GM21717 (cell line): ENCODE measurements around the gene SMIM12.
"Not testable (repeated sequence)": the region's sequence is repeated elsewhere in the genome, so short reads cannot be mapped to it uniquely, and the experiment has no call there.

Experiments used
- ATAC-seq: cut with Tn5 transposase; IDR thresholded peaks from one replicate; pipeline ENCODE4 v1.9.1; 2021; ENCODE audit warnings: mild to moderate bottlenecking, moderate library complexity; ENCODE audit not compliant: unreplicated experiment

SMIM12 gene

DNA sequence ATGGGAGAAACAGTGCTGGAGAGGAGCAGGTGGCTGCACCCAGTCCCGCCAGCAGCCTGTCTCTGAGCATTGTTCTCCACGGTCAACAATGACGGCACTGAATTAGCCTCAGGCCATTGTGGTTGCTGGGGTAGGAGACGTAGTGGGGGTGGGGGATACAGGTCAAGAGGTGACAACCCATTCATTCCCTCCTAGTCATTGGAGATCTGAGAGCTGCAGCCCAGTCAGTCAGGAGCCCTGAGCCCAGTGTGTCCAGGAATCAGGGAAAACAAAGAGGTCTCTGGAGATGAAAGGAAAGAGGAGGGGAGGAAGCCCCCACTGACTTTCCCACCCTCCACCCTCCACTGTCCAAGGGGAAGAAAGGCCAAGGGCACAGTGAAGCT is 15.3 kb downstream of the SMIM12 start:
- no peak for ATAC-seq

GRCh38 chr1:34843392-34844251 is 15.9 kb downstream of the SMIM12 start:
- ATAC-seq: no peak

DNA sequence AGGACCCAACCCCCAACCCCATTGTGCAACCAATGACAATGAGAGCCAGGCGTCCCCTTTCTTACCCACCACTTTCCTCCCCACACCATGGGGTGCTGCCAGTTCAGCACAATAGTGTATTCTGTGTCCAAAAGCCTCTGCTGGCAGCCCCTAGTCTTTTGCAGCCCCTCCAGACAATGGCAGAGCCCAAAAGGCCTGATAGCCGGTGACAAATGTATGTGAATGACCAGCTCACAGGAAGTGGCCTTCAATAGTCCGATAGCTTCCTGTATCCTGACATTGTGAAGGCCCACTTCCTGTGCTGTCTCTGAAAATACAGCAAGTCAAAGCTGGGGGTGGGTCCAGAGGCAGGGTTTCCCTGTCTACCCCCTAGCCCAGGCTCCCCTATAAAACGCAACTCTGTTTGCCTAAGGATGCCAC is 16.6 kb downstream of the SMIM12 start:
- ATAC-seq: no peak

DNA sequence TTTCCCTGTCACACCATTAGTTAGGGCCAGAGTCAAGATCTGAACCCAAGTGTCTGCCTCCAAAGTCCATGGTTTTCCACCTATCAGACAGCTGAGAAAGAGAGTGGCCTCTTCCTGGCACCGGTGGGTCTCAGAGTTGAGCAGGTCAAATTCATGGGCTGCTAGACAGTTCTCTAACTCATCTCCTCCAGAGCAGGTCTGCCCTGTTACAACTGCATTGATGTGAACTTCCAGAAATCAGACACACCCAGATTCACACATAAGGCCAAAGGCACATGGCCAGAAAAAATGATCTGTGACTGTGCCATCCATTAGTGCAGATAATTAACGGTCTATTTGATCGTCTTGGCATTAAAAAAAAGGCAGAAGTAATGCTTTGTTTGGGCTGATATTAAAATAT is 17.5 kb downstream of the SMIM12 start:
- no peak for ATAC-seq

DNA sequence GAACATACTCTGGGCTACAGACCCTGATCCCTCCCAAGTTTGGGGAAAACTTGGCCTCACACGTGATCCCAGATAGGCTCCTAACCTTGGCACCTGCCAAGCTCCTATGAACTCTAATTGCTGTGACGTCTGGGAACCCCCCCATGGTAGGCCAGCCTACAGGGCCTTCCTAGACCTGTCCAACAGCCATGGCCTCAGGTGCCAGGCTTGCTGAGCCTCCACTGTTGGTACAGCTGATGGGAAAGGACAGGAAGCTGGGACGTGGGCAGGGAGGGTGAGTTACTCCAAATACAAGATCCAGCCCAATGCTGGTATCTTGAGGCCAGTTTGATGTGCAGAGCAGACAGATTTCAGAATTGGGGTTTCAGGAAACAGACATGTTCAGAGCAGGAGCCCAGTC is 19.1 kb downstream of the SMIM12 start:
- ATAC-seq: no peak

DNA sequence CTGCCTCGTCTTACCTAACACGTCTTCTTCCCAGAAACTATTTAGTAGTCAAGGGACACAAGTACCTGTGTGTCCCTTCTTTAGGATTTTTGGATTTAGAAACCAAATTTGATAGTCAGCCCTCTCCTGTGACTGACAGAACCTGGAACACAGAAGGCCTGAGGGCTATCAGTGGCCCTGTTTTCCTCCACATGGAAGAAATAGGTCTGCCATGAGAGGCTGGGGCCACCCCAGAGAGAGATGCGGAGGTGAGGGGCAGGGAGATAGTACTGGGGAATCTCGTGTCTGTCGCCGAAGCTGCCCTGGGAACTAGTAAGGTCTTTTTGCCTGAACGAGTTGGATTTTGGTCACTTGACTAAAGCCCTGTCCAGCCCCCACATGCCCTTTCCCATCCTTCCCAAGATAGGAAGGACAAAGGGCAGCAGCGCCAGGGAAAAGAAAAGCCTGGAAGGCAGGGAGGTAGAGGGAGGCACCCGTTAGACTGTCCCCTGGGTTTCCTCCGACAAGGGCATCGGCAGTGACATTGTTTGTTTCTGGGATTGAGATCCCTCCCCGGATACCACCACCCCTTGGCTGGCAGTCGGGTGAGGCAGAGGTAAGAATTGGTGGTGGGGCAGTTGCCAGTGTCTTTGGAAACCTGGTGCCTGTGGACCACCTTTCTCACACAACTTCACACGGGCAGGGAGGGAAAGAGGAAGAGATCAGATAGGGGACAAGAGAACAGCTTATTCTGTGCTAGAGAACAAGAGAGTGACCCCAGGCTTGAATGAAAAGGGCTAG is 19.8 kb downstream of the SMIM12 start:
- no peak for ATAC-seq

- ATAC-seq: no peak
Observed at GRCh38 chr1:34833711-34834110, 25.8 kb downstream of the SMIM12 start.

DNA sequence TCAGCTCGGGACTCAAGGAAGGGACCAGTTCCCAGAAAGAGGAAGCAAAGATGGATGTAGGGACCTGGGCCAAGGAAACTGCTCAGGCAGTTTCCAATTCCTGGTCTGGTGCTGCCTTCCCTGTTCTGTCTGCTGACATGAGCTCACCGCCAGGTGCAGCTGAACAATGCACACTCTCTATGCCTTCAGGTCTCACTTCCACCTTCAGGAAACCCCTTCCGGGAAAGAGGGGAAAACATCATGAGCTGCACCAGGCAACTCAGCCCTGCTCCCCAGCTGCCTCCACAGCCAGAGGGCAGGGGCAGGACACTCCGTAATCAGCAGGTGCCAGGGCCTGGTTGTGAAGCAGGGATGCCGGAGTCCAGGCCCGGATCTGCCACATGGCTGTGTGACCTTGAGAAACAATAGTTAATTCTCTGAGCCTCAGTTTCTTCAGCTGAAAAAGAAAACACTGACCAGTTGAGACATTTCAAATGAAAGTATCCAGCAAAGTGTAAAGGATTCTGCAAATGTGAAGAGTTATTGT is 27.8 kb downstream of the SMIM12 start:
- ATAC-seq: no peak

DNA sequence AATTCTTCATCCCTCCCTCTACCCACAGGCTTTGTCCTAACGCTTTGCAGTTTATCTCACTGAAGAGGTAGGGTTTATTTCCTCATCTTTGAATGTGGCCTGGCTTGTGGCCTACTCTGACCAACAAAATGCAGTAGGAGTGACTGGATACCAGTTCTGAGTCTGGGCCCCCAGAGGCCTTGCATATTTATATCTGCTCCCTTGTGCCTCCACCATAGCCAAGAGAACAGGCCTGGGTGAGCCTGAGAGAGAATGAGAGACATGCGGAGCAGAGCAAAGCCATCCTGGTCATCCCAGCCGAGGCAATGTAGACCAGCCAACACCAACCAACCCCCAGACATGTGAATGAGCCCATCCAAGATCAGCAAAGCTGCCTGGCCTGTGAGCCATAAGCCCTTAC is 30.3 kb downstream of the SMIM12 start:
- ATAC-seq: no peak

DNA sequence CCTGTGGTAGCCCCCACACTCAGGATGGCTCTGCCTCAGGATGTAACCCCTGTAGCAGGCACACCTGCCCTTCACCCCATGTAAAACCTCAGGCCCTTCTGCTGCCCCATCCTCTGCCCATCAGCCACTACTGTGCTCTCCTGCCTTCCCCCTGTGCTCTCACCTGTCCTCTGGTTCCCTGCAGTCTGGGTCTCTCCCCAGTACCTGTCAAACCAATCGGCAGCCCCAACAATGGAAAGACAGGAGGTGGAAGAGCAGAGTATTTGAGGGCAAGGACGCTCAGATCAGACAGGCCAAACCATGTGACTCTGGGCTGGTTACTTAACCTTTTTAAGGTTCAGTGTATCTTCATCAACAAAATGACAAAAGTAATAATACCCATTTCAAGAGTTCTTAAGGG is 30.9 kb downstream of the SMIM12 start:
- ATAC-seq: no peak

DNA sequence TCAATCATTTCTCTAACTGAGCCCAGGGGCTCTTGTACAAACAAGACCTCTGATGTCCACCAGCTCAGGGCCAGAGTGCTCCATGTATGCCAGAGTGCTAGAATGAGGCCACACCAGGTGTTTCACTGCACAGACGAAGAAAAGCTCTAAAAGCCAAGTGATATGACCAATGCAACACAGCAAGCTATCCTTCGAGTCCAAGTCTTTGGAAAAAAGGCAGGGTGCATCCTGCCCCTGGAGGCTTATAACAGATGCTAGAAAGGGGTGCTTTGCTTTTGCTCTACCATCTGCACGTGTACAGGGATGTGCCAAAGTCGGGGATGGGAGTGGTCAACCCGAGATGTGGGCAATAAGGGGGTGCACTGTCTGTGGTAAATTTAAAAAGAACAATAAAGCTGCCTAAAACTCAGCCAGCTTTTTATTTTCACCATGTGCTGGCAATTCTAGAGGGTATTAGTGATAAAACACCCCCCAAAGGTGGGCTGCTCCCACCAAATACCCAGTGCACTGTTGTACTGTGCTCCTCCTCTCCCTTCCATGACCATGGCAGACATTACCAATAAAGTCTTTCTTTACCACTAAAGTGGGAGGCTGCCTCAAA is 32.1 kb downstream of the SMIM12 start:
- ATAC-seq: no peak

DNA sequence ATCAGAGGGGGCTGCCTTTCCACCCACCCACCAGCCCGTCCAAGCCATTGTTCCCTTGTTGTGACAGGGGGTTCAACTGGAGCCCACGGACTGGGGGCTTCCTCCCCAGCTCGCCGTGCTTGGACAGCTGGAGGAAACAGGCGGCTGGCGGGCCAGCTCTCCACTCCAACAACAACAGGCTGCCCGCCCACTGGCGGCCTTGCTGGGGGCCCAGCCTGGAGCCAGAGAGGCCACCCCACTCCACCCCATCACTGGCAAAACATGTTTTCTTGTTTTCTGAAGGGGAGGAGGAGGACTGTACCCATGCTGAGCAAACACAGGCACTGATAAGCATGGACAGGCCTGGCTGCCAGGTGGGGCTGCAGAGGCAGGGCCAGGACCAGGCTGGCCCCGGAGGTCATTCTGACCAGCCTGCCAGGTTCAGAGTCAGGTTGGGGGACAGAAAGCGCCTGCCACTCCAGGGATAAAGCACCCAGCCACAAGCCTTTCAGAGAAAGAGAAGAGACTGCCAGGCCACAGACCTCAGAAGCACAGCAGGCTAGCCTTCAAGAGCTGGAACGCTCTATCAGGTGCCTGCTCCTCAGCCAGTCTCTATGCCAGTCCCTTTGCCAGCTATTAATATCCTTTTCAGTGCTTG is 34.0 kb downstream of the SMIM12 start:
- ATAC-seq: no peak

DNA sequence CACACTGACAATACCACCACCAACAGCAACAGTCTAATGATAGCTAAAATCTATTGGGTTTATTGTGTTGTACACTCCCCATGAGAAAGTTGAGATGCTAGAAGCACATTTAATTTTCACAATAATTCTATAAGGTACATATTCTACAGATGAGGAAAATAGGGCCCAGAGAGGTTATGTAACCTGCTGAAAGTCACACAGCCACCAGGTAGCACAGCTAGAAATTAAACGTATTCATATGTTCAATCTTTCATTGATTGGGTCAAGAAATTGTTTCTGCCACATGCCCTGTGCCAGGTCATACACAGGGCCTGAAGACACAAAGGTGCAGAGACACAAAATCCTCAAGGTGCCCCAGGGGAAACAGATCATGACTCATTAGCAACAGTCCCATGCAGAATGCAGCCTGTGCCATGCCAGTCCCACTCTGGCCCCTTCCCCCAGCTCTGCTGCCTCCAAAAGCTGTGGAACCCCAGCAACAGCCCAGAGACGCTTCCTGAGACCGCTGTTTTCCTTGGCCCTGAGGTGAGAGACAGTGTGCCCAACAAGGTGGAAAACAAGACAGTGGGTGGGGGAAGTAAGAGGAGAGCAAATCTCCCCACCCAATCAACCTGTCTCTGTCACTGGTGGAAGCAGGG is 34.6 kb downstream of the SMIM12 start:
- ATAC-seq: no peak

GRCh38 chr1:34822202-34822601 is 37.3 kb downstream of the SMIM12 start:
- no peak for ATAC-seq

- not testable (repeated sequence) for ATAC-seq
Observed at GRCh38 chr1:34818862-34819261, 40.7 kb downstream of the SMIM12 start.

DNA sequence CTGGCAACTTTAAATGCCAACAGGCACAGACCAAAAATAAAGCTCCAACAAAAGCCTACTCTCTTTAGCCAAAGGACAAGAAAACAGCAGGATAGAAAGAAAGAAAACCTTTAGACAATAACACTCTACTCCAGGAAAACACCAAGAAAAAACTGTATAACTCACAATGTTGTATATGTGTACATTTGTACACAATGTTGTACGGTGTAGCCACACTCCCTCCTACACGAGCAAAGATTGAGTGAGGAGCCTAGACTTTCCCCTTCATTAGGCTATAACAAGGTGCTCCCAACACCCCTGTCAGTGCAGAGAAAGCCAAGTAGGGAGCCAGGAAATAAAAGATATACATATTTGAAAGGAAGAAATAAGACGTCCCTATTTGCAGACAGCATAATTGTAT is 42.8 kb downstream of the SMIM12 start:
- no peak for ATAC-seq

DNA sequence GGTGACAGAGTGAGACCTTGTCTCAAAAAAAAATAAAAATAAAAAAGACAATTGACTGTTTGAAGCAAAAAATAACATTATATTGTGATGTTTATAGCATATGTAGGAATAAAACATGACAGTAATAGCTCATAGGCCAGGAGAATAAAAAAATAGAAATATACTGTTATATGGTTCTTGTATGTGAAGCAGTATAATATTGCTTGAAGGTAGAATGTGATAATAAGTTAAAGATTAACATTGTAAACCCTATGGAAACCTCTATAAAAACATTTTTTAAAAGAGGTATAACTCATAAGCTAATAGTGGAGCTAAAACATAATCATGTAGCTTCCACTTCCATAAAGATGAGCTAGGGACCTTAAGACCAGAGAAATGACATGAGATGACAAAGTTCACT is 43.2 kb downstream of the SMIM12 start:
- ATAC-seq: no peak

- ATAC-seq: not testable (repeated sequence)
Observed at GRCh38 chr1:34810781-34811180, 48.8 kb downstream of the SMIM12 start.

- no peak for ATAC-seq
Observed at GRCh38 chr1:34808051-34808810, 51.3 kb downstream of the SMIM12 start.

DNA sequence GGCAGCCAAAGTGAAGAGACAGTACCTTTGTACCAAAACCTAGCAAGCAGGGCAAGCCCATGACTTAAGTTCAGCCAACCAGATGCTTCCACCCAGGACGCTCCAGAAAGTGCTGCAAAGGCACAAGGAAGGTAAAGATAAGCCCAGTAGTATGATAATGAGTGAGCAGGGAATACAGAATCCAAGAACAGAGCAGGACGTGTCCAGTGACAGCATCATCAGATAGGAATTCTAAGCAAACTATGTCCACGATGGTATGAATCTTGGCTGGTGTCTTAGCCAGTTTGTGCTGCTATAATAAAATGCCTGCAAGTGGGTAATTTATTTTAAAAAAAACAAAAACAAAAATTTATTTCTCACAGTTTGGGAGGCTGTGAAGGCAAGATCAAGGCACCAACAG is 53.2 kb downstream of the SMIM12 start:
- no peak for ATAC-seq
